OCI-LY3 (cell line): ENCODE measurements around the gene GLIS1.

Experiments
- H2AFZ ChIP-seq: fragments of 200-600, 300-600 bp; shearing (Covaris generic); 2 replicates; pipeline ENCODE4 v1.6.0; 2014; ENCODE audit warnings: antibody characterized with exemption, low read depth, low read length
- H3K27ac ChIP-seq: fragments of 200-600, 300-600 bp; sonication (generic); 2 replicates; pipeline ENCODE4 v1.5.1; 2014; ENCODE audit warnings: mild to moderate bottlenecking, low read length, moderate library complexity, mixed read lengths
- H3K27me3 ChIP-seq: fragments of 200-600, 300-600 bp; sonication (generic); 2 replicates; pipeline ENCODE4 v1.6.1; 2014; ENCODE audit warnings: low read depth, low read length, mixed read lengths
- H3K36me3 ChIP-seq: fragments of 200-600, 300-600 bp; sonication (generic); replicated peaks from 2 replicates; pipeline ENCODE3; 2014; ENCODE audit warnings: low read depth, low read length, mixed read lengths
- H3K4me1 ChIP-seq: fragments of 300-600, 200-600 bp; sonication (generic); 2 replicates; pipeline ENCODE4 v1.6.1; 2014; ENCODE audit warnings: low read length, mixed read lengths
- H3K4me2 ChIP-seq: fragments of 200-600, 300-600 bp; sonication (generic); 2 replicates; pipeline ENCODE4 v1.6.1; 2014; ENCODE audit warnings: low read length, mixed read lengths
- H3K4me3 ChIP-seq: fragments of 300-600, 200-600 bp; sonication (generic); 2 replicates; pipeline ENCODE4 v1.5.1; 2014; ENCODE audit warnings: antibody characterized with exemption, mild to moderate bottlenecking, low read length, moderate library complexity
- H3K79me2 ChIP-seq: fragments of 300-600, 200-600 bp; shearing (Covaris generic); 2 replicates; pipeline ENCODE4 v1.6.1; 2014; ENCODE audit warnings: mild to moderate bottlenecking, low read length, mixed read lengths
- H3K9ac ChIP-seq: fragments of 300-600, 200-600 bp; shearing (Covaris generic); 2 replicates; pipeline ENCODE4 v1.6.0; 2014; ENCODE audit warnings: mild to moderate bottlenecking, low read length, moderate library complexity
- H3K9me3 ChIP-seq: fragments of 200-600, 300-600 bp; shearing (Covaris generic); 2 replicates; pipeline ENCODE4 v1.6.1; 2014; ENCODE audit warnings: low read length, mixed read lengths; ENCODE audit not compliant: insufficient read depth
- H4K20me1 ChIP-seq: fragments of 200-600, 300-600 bp; sonication (generic); 2 replicates; pipeline ENCODE4 v1.6.1; 2016; ENCODE audit warnings: low read length, mixed read lengths; ENCODE audit not compliant: insufficient read depth
- EZH2phosphoT487 ChIP-seq: fragments of 200-600 bp; shearing (Covaris generic); IDR thresholded peaks from 2 replicates; pipeline ENCODE4 v1.6.1; 2018; ENCODE audit warnings: antibody characterized with exemption, mixed run types, low read depth
- TF ChIP-seq, protein P1 (sequence below): fragments of 200-600, 300-600 bp; sonication (generic); IDR thresholded peaks from 2 replicates; pipeline ENCODE4 v1.5.1; 2014; ENCODE audit warnings: antibody characterized with exemption, low read length, low read depth

GLIS1 gene

DNA sequence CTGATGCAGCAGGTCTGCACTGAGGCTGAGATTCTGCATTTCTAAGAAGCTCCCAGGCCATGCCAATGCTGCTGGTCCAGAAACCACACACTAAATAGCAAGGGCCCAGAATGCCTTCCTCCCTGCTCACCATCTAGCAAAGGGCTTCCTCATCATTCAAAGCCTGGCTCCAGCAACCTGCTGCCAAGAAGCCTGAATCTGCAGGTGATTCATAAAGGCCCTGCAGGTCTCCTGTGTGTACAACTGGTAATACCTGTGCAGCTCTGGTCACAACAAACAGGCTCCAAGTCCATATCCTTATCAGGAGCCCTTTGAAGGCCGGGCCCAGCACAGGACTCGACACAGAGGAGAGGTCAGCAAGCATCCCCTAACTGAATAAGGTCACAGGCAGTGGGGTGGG lies 26.7 kb downstream of the GLIS1 start:
- H4K20me1 ChIP-seq = no peaks in the 10 kb centered on the region
- no peaks in the 10 kb centered on the region for H3K36me3 ChIP-seq
- H3K9me3 ChIP-seq = no peaks in the 10 kb centered on the region
- H3K27ac ChIP-seq = no peak overlapping the region
- no peak overlapping the region for H3K9ac ChIP-seq
- no peak for TF ChIP-seq EZH2phosphoT487
- TF ChIP-seq, protein P1, sequence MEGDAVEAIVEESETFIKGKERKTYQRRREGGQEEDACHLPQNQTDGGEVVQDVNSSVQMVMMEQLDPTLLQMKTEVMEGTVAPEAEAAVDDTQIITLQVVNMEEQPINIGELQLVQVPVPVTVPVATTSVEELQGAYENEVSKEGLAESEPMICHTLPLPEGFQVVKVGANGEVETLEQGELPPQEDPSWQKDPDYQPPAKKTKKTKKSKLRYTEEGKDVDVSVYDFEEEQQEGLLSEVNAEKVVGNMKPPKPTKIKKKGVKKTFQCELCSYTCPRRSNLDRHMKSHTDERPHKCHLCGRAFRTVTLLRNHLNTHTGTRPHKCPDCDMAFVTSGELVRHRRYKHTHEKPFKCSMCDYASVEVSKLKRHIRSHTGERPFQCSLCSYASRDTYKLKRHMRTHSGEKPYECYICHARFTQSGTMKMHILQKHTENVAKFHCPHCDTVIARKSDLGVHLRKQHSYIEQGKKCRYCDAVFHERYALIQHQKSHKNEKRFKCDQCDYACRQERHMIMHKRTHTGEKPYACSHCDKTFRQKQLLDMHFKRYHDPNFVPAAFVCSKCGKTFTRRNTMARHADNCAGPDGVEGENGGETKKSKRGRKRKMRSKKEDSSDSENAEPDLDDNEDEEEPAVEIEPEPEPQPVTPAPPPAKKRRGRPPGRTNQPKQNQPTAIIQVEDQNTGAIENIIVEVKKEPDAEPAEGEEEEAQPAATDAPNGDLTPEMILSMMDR = no peak
- H3K27me3 ChIP-seq = no peaks in the 10 kb centered on the region
- H3K79me2 ChIP-seq = no peaks in the 10 kb centered on the region
- H3K4me3 ChIP-seq = no peak overlapping the region
- H2AFZ ChIP-seq = no peak overlapping the region
- H3K4me1 ChIP-seq = no peaks in the 10 kb centered on the region
- H3K4me2 ChIP-seq = no peak overlapping the region

DNA sequence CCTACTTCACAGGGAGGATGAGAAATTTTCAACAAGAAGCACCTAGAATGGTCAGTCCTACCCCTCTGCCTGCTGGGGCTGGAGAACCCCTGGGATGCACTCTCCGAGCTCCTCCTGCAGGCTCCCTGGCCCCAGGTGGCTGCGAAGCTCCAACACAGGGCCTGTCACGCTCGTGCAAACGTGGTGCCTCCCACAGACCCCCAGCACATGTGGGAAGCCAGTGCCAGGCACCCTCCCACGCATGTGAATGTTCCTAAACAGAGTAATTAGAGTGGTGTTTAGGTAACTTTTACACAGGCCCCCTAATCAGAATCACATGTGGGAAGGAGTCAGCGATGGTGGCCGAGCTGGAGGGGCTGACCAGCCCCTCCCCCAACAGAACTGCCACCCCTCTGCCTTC lies 28.4 kb downstream of the GLIS1 start:
- no peaks in the 10 kb centered on the region for H3K4me1 ChIP-seq
- no peak overlapping the region for H3K4me3 ChIP-seq
- H3K9ac ChIP-seq = no peak overlapping the region
- H2AFZ ChIP-seq = no peak overlapping the region
- no peak overlapping the region for H3K27ac ChIP-seq
- no peaks in the 10 kb centered on the region for H3K79me2 ChIP-seq
- no peaks in the 10 kb centered on the region for H3K9me3 ChIP-seq
- H4K20me1 ChIP-seq = no peaks in the 10 kb centered on the region
- H3K36me3 ChIP-seq = no peaks in the 10 kb centered on the region
- H3K27me3 ChIP-seq = no peaks in the 10 kb centered on the region
- no peak overlapping the region for H3K4me2 ChIP-seq
- TF ChIP-seq EZH2phosphoT487 = no peak
- TF ChIP-seq, protein P1 = no peak

- Histone ChIP-seq H3K4me1 (no peaks in the 10 kb centered on the region), H3K36me3 (no peaks in the 10 kb centered on the region), H3K9ac (no peak overlapping the region), H3K79me2 (no peaks in the 10 kb centered on the region), H3K4me3 (no peak overlapping the region), H3K4me2 (no peak overlapping the region), H3K27ac (no peak overlapping the region), H2AFZ (no peak overlapping the region), H3K9me3 (no peaks in the 10 kb centered on the region), H3K27me3 (no peaks in the 10 kb centered on the region), H4K20me1 (no peaks in the 10 kb centered on the region)
- TF ChIP-seq EZH2phosphoT487 = no peak
- TF ChIP-seq, protein P1 = no peak
Measured at GRCh38 chr1:53708687-53709086, 30.3 kb downstream of the GLIS1 start.

GRCh38 chr1:53706356-53706755 lies 32.6 kb downstream of the GLIS1 start:
- H3K4me3 ChIP-seq = no peak overlapping the region
- no peak overlapping the region for H2AFZ ChIP-seq
- H3K27ac ChIP-seq = no peak overlapping the region
- H3K9me3 ChIP-seq = no peaks in the 10 kb centered on the region
- H3K27me3 ChIP-seq = no peaks in the 10 kb centered on the region
- no peaks in the 10 kb centered on the region for H3K4me1 ChIP-seq
- no peaks in the 10 kb centered on the region for H3K36me3 ChIP-seq
- no peak for TF ChIP-seq EZH2phosphoT487
- TF ChIP-seq, protein P1 = no peak
- no peak overlapping the region for H3K4me2 ChIP-seq
- no peaks in the 10 kb centered on the region for H4K20me1 ChIP-seq
- H3K79me2 ChIP-seq = no peaks in the 10 kb centered on the region
- H3K9ac ChIP-seq = no peak overlapping the region
